Colonic mucosa (tissue), 4 donors: ENCODE data around the gene KCNJ16. TPM values are rescaled to one million over a fixed set of nuclear protein-coding genes. Genes with fewer than 3 reads are reported as not detected.

Experiments
- DNase-seq: peaks from one replicate; pipeline ENCODE4 v3.0.0-alpha.2; 2020
- H3K27ac ChIP-seq: fragments of 200-600 bp; one replicate; pipeline ENCODE4 v1.8.0; 2021
- H3K27me3 ChIP-seq: fragments of 200-600 bp; one replicate; pipeline ENCODE4 v1.8.0; 2021
- H3K36me3 ChIP-seq: fragments of 200-600 bp; one replicate; pipeline ENCODE4 v1.8.0; 2021
- H3K4me1 ChIP-seq: fragments of 200-600 bp; one replicate; pipeline ENCODE4 v1.8.0; 2021; ENCODE audit warnings: mild to moderate bottlenecking
- H3K4me3 ChIP-seq: fragments of 200-600 bp; one replicate; pipeline ENCODE4 v1.8.0; 2021
- H3K9ac ChIP-seq, 2 donors: one replicate each; pipeline ENCODE4 v1.7.0; 2013; ENCODE audit warnings: control low read depth in 2 of 2, low read depth in 2 of 2, low read length in 2 of 2
- H3K9me3 ChIP-seq: fragments of 200-600 bp; one replicate; pipeline ENCODE4 v1.8.0; 2021
- intact Hi-C: fragments of 100-400 bp; cut with DNase I; formaldehyde crosslinking; loops from one replicate; pipeline ENCODE4 v1.14.1; 2022
- total RNA-seq, 2 donors: library from RNA; stranded (reverse); fragmentation: NEBNext Ultra II Directional in 1 of 2; extraction: Animal tissue kit (Norgen Biotek cat#: 25700) in 1 of 2; gene quantifications; one replicate each; pipeline ENCODE4 v1.2.1, GENCODE V29; 2021
- TF ChIP-seq, protein P1 (sequence below): fragments of 200-600 bp; IDR thresholded peaks from one replicate; pipeline ENCODE4 v1.8.0; 2022; ENCODE audit warnings: antibody characterized with exemption, mild to moderate bottlenecking
- donor health status: healthy.
- donor health status: DM: no; HTN: no; CAD: no.
- donor health status: DM: no; HTN: no; CAD: no.

KCNJ16 gene
- total RNA-seq, 2 donors from 2014 or later = 0.20 to 0.35 TPM

DNA sequence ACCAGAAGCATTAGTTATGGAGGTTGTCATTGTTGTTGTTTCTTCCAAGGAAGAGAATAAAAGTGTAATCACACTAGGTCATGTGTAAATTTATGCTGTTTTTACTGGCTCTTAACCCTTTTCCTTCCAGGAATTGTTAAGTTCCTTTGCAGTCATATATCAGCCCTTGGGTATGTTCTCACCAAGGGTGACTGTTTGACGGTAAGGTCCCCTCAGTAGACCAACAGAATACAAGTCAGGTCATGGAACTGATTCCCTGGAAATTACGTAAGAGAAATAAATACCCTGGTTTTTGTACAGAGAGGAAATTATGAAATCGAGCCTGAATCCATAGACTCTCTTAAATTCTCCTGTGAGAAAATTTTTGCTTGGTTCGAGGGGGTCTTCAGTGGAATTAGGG, 83.2 kb downstream of the KCNJ16 start:
- intact Hi-C loops = no loop called here
- Histone ChIP-seq H3K4me3 (no peak overlapping the region), H3K9ac (no peak overlapping the region), H3K36me3 (no peaks in the 10 kb centered on the region), H3K4me1 (no peaks in the 10 kb centered on the region), H3K9me3 (no peaks in the 10 kb centered on the region), H3K27me3 (no peaks in the 10 kb centered on the region), H3K27ac (no peak overlapping the region)
- DNase-seq = no peak
- TF ChIP-seq, protein P1, sequence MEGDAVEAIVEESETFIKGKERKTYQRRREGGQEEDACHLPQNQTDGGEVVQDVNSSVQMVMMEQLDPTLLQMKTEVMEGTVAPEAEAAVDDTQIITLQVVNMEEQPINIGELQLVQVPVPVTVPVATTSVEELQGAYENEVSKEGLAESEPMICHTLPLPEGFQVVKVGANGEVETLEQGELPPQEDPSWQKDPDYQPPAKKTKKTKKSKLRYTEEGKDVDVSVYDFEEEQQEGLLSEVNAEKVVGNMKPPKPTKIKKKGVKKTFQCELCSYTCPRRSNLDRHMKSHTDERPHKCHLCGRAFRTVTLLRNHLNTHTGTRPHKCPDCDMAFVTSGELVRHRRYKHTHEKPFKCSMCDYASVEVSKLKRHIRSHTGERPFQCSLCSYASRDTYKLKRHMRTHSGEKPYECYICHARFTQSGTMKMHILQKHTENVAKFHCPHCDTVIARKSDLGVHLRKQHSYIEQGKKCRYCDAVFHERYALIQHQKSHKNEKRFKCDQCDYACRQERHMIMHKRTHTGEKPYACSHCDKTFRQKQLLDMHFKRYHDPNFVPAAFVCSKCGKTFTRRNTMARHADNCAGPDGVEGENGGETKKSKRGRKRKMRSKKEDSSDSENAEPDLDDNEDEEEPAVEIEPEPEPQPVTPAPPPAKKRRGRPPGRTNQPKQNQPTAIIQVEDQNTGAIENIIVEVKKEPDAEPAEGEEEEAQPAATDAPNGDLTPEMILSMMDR = no peak

DNA sequence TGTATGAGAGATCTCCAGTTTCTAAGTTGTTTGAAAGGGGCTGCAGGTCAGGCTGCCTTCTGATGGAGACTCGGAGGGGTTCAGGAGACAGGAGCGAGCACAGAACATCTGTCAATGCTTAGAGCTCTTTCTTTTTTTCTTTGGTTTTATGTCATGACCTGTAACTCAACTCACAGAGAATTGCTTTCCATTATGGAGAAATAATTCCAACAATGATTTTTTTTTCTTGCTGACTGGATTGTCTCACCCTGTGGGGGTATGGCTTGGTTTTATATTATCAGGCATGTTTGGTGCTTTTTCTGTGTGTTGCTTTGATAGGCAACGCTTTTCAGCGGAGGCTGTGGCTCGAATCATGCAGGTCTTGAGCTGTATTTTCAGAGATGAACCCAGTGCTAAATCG, 83.6 kb downstream of the KCNJ16 start:
- no peak overlapping the region for H3K9ac ChIP-seq
- no peaks in the 10 kb centered on the region for H3K36me3 ChIP-seq
- H3K4me1 ChIP-seq = no peaks in the 10 kb centered on the region
- DNase-seq = no peak
- TF ChIP-seq, protein P1 = no peak
- H3K27me3 ChIP-seq = no peaks in the 10 kb centered on the region
- H3K9me3 ChIP-seq = no peaks in the 10 kb centered on the region
- intact Hi-C loops = no loop called here
- H3K27ac ChIP-seq = no peak overlapping the region
- H3K4me3 ChIP-seq = no peak overlapping the region

DNA sequence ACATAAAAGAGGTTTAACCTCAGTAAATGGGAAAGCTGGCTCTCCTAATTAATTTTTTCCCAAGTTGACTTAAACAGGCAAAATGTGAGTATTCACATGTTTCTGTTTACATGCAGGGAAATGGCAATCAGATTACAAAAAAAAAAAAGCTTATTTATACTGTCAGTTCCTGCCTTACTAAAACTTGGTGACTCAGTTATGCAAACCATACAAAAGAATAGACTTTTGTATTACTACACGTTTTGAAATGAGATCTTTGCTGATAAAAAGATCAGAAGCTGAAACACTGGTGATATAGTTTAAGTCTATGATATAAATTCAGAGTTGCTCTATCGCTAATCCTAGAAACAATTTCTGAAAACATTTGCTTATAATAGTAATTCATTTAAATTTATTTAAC, 85.0 kb downstream of the KCNJ16 start:
- Histone ChIP-seq H3K27me3 (no peaks in the 10 kb centered on the region), H3K36me3 (no peaks in the 10 kb centered on the region), H3K9me3 (no peaks in the 10 kb centered on the region), H3K27ac (no peak overlapping the region), H3K9ac (no peak overlapping the region), H3K4me3 (no peak overlapping the region), H3K4me1 (no peaks in the 10 kb centered on the region)
- no peak for DNase-seq
- TF ChIP-seq, protein P1 = no peak
- intact Hi-C loops = no loop called here

DNA sequence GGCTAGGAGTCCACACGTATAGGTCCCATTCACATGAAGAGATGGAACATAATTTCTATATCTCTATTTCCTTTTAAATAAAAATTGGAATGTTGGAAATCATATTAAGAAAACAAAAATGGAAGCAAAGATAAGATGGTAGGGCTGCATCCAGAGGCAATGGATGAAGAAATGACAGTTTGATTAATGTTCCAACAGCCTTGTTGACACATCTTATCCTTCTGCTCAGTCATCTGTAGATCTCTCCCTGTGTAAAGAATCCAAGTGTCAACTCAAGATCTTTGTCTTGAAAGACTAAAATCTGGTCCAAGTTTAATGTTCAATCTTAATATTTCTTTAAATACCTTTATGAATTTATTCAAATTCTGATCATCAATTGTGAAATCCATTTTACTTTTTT, 86.5 kb downstream of the KCNJ16 start:
- no peaks in the 10 kb centered on the region for H3K9me3 ChIP-seq
- no peaks in the 10 kb centered on the region for H3K36me3 ChIP-seq
- intact Hi-C loops = no loop called here

DNA sequence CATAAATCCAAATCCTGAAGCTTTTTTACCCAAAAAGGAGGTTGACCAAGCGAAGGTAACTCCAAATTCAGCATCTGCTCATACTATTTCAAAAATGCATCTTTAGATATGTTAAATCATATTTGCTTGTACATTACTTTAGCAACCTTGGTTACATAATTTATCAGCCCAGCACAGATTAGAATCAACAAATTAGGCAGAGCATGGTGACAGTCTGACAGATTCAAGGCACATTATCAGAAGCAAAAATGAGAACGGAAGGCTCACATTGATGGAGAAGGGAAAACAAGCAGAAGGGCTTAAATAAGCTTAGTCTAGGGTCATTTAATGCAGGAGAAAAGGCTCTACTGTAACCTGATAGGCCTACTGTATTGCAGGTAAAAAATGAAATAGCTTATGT, 90.4 kb downstream of the KCNJ16 start:
- Histone ChIP-seq H3K4me1 (no peaks in the 10 kb centered on the region), H3K27ac (no peak overlapping the region), H3K9ac (no peak overlapping the region), H3K27me3 (no peaks in the 10 kb centered on the region), H3K4me3 (no peak overlapping the region), H3K9me3 (no peaks in the 10 kb centered on the region), H3K36me3 (no peaks in the 10 kb centered on the region)
- intact Hi-C loops = loop anchor here (5.0 kb wide), 1 partner anchor 387 kb away; no protein-coding TSS in a partner anchor
- TF ChIP-seq, protein P1 = no peak
- no peak for DNase-seq

More for the DNA sequence above, 86.5 kb downstream of the KCNJ16 start:
- no peak overlapping the region for H3K9ac ChIP-seq
- TF ChIP-seq, protein P1 = no peak
- DNase-seq = no peak
- no peaks in the 10 kb centered on the region for H3K27me3 ChIP-seq
- no peaks in the 10 kb centered on the region for H3K4me1 ChIP-seq
- H3K4me3 ChIP-seq = no peak overlapping the region
- no peak overlapping the region for H3K27ac ChIP-seq
